HG03139 (cell line): ENCODE data around the gene SKOR1.

Source experiments
- ATAC-seq: cut with Tn5 transposase; IDR thresholded peaks from one replicate; pipeline ENCODE4 v1.9.1; 2021; ENCODE audit not compliant: unreplicated experiment

Gene SKOR1, protein sequence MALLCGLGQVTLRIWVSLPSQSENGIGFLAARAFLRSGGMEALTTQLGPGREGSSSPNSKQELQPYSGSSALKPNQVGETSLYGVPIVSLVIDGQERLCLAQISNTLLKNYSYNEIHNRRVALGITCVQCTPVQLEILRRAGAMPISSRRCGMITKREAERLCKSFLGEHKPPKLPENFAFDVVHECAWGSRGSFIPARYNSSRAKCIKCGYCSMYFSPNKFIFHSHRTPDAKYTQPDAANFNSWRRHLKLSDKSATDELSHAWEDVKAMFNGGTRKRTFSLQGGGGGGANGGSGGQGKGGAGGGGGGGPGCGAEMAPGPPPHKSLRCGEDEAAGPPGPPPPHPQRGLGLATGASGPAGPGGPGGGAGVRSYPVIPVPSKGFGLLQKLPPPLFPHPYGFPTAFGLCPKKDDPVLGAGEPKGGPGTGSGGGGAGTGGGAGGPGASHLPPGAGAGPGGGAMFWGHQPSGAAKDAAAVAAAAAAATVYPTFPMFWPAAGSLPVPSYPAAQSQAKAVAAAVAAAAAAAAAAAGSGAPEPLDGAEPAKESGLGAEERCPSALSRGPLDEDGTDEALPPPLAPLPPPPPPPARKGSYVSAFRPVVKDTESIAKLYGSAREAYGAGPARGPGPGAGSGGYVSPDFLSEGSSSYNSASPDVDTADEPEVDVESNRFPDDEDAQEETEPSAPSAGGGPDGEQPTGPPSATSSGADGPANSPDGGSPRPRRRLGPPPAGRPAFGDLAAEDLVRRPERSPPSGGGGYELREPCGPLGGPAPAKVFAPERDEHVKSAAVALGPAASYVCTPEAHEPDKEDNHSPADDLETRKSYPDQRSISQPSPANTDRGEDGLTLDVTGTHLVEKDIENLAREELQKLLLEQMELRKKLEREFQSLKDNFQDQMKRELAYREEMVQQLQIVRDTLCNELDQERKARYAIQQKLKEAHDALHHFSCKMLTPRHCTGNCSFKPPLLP

DNA sequence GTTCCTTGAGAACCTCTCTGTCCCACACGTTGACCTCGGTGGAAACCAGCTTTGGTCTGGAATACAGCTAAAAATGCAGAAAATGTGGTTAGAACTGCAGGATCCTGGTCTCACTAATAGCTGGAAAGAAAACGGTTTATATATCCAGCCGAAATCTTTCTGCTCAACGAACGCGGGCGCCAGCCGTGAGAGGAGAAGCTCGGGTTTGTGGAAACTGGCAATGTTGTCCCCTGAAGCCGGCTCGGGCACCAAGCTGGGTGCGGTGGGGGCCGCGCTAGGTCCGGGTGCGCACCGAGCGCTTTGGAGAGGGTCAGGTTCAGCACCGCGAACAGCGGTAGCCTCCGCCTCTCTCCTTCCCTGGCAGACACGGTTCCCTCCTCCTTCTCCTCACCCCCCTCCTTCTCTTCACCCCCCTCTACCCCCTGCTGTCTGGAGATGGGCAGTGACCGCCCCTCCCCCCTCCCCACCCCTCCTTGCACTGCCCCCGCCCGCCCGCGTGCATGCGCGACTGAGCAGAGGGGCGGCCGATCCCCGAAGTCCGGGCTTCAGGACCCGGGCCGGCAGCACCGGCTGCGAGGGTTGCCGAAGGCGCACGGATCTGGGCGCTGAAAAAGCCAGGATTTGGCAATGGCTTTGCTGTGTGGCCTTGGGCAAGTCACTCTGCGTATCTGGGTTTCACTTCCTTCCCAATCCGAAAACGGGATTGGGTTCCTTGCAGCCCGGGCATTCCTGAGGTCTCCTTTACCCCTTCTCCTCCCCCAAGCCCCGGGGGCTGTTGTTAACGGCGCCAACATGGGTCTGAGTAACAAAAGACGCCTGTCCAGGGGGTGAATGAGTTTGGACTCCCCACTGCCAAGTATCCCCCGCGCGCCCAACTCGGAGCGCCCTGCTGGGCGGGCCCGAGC, at the start of gene SKOR1:
SKOR1 (plus strand) TSS at position 534 of the 905 bp plus-strand sequence; CDS start at position 628, 94 bp downstream.
- no peak for ATAC-seq

- ATAC-seq, result no peak
Measured at GRCh38 chr15:67775998-67776397, 49.3 kb upstream of the SKOR1 start.

DNA sequence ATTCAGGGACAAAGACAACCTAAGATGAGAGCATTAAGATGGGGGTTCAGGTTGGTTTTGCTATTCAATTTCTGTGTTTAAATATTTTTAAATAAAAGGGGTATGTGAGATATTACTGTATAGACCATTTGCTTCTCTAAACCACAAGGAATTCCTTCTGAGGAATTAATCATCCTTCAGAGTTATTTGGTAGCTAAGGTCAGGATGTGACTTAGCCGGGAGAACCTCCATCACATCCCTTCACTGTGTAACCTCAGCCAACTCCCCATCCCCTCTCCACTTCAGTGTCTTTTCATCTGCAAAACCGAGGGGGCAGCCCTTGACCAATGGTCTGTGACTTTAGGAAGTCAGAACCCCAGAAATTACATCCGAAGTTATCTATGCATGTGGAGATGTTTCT, 48.7 kb upstream of the SKOR1 start:
- ATAC-seq, result no peak

- no peak for ATAC-seq
Measured at GRCh38 chr15:67777071-67777470, 48.2 kb upstream of the SKOR1 start.

- ATAC-seq, result no peak
Measured at GRCh38 chr15:67777773-67778172, 47.5 kb upstream of the SKOR1 start.

DNA sequence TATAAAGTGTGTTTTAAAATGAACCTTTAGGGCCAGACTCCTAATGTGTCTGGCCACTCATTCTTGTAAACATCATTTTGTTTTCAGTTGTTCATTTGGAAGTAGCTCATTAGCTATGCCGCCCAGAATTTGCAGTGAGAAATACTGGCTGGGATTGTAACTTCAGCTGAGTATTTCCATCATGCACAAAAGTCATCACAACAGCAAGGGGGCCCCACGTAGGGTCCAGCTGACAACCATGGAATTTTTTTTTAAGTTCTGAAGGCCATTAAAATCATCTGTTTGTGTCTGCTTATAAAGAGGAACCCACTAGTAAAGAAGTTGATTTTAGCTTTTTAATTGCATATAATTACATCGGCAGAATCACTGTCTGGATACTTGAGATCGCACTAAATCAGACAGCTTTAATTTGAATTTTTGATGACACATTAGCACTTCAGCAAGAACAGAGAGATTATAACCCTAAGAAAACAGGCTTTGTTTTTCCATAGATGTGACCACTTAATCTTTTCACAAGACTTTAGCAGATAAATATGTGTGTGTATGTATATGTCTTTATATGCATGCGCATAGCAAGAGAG, 46.3 kb upstream of the SKOR1 start:
- ATAC-seq, result no peak

GRCh38 chr15:67779549-67780111, 45.7 kb upstream of the SKOR1 start:
- no peak for ATAC-seq

DNA sequence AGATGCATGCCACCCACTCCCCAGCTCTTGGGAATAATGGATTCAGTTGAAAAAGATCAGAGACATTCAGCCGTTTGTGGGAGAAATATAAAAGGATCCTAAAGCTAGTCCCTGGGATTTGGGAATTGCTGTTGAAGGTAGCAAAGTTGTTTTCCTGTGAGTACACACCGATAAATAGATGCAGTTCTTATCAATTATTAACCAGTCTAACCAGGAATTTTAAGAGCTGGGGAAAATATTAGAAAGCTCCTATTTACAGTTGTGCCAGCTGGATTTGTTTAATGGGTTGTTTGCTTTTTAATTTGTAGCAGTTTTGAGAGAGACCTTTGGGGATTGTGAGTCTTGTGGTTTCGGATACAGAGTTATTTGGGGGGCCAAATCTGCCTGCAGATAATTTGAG, 44.2 kb upstream of the SKOR1 start:
- ATAC-seq, result no peak

DNA sequence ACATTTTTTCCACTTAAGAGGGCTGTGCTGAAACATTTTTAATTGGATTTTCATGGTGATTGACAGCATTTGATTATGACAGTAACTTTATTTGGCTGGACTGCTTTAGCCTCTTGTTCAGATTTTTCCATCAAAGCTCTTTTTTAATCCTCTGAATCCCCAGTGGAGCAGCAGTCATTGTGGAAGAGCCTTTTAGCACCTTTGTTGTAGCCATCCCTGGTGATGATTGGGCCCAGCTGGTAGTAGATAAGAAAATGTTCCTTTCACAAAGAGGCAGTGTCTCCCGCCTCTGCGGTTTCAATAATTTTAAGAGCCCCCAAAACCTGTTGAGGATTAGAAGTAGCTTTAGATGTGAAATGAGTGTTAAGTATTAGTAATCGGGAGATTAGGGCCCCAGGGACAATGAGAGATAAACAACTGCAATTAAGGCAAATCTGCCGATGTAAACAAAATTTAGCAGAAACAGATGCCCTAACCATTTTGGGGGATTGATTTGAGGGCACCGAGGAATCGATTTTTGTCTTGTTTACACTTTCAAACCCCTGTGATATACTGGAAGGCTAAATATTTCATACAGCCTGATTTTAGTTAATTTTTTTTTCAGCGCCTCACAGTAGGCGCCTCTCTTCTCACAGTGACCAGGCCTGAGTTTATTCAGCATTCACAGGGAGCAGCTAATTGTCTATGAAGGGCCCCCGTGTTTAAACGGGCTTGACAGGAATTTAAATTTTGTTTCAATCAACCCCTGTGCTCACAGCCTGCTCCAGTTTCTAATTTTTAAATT, 43.2 kb upstream of the SKOR1 start:
- no peak for ATAC-seq

DNA sequence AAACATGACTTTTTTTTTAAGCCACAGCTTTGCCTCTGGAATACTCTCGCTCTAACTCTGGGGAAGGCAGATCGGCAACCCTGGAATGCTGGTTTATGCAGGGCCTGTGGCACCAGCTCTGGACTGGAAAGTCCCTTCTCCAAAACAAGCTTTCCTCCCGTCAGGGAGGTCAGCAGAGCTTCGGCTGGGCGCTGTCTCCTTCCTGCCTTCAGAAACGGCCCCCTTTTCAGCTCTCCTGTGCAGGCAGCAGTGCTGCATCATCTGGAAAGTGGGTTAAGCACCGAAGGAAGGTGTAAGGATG, 42.7 kb upstream of the SKOR1 start:
- no peak for ATAC-seq

GRCh38 chr15:67783303-67783702, 42.0 kb upstream of the SKOR1 start:
- peak; percentile 51 for ATAC-seq

GRCh38 chr15:67784090-67784781, 41.1 kb upstream of the SKOR1 start:
- peak; percentile 71 for ATAC-seq

DNA sequence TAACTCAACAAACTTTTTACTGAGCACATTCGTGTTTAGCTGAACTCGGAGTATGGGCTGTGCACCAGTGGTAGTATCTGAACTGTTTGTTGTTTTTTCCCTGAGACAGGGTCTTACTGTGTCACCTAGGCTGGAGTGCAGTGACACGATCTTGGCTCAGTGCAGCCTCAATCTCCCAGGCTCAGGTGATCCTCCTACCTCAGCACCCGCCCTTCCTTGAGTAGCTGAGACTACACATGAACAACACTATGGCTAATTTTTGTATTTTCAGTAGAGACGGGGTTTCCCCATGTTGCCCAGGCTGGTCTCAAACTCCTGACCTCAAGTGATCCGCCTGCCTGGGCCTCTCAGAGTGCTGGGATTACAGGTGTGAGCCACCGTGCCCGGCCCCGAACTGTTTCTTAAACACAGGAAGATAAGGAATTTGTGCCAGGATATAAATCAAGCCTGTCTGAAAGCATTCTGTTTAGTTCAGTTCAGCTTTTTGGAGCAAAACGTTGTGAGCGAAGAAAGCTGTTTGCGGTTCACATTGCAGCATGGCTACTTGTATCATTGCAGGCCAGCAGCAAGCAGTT, 40.4 kb upstream of the SKOR1 start:
- no peak for ATAC-seq

- ATAC-seq, result no peak
Measured at GRCh38 chr15:67785431-67785830, 39.9 kb upstream of the SKOR1 start.

DNA sequence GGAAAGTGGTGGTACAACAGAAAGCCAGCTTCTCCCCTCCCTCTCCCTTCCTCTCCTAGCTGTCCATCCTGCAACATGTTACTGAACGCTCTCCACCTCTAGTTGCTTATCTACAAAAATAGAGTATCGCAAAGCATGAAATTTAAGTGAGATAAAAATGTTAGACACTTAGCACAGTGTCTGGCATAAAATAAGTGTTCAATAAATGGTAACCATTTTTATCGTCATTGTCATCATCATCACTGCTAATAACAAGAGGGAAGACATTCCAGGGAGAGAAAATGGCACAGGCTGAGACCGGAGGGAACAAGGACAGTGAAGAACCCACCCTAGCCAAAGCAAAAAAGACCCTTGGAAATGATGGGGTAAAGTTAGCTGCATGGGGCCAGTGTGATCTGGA, 38.7 kb upstream of the SKOR1 start:
- ATAC-seq, result no peak

GRCh38 chr15:67788986-67789385, 36.3 kb upstream of the SKOR1 start:
- no peak for ATAC-seq

- no peak for ATAC-seq
Measured at GRCh38 chr15:67790610-67791319, 34.5 kb upstream of the SKOR1 start.
